ENCODE measurements around the gene ARHGAP10.

- no peak for TF ChIP-seq CTCF (IDR thresholded peaks at IDR 0.05; ENCODE audit: low read length)
- no peak for TF ChIP-seq EZH2 (optimal IDR thresholded peaks at IDR 0.05; ENCODE audit: low read depth, low read length)
Measured at GRCh38 chr4:147772056-147772455, 40.2 kb downstream of the ARHGAP10 start.

Data from MM.1S (cell line).